GM08714 (cell line): ENCODE measurements around the gene LMX1B.

ENCODE experiments used
- H3K4me3 ChIP-seq: fragments of 200-500 bp; sonication (Bioruptor generic); 2 replicates; pipeline ENCODE4 v1.5.1; 2014; ENCODE audit warnings: mild to moderate bottlenecking, low read length, inconsistent platforms
- ZNF274 ChIP-seq: IDR thresholded peaks from 2 replicates; pipeline ENCODE4 v1.6.1; 2012; ENCODE audit warnings: mild to moderate bottlenecking, low read depth, low read length

Gene LMX1B

GRCh38 chr9:126611193-126611591, 2.5 kb upstream of the LMX1B start:
- TF ChIP-seq ZNF274 = no peak
- no peak overlapping the region for H3K4me3 ChIP-seq

- no peak overlapping the region for H3K4me3 ChIP-seq
- TF ChIP-seq ZNF274 = no peak
Observed at GRCh38 chr9:126611592-126612325, 2.0 kb upstream of the LMX1B start.

- no peak overlapping the region for H3K4me3 ChIP-seq
- TF ChIP-seq ZNF274 = no peak
Observed at GRCh38 chr9:126612326-126612812, 1.4 kb upstream of the LMX1B start.

- H3K4me3 ChIP-seq = no peak overlapping the region; the same call in 1 of the 2 replicates
- no peak for TF ChIP-seq ZNF274
Observed at GRCh38 chr9:126612813-126613641, 701 bp upstream of the LMX1B start.

- TF ChIP-seq ZNF274 = no peak
- no peak overlapping the region for H3K4me3 ChIP-seq
Observed at GRCh38 chr9:126614088-126614454, 343 bp downstream of the LMX1B start.

- H3K4me3 ChIP-seq = no peak overlapping the region
- TF ChIP-seq ZNF274 = no peak
Observed at GRCh38 chr9:126614455-126615244, 922 bp downstream of the LMX1B start.

- H3K4me3 ChIP-seq = no peak overlapping the region
- TF ChIP-seq ZNF274 = no peak
Observed at GRCh38 chr9:126615245-126615790, 1.6 kb downstream of the LMX1B start.

- no peak for TF ChIP-seq ZNF274
- H3K4me3 ChIP-seq = no peak overlapping the region
Observed at GRCh38 chr9:126615791-126616447, 2.2 kb downstream of the LMX1B start.

GRCh38 chr9:126616521-126616976, 2.8 kb downstream of the LMX1B start:
- no peak for TF ChIP-seq ZNF274

GRCh38 chr9:126617003-126617822, 3.5 kb downstream of the LMX1B start:
- TF ChIP-seq ZNF274 = no peak
- H3K4me3 ChIP-seq = no peak overlapping the region

More at GRCh38 chr9:126616521-126616976, 2.8 kb downstream of the LMX1B start:
- H3K4me3 ChIP-seq = no peak overlapping the region

GRCh38 chr9:126617823-126618165, 4.1 kb downstream of the LMX1B start:
- TF ChIP-seq ZNF274 = no peak
- no peak overlapping the region for H3K4me3 ChIP-seq

- no peak for TF ChIP-seq ZNF274
- no peak overlapping the region for H3K4me3 ChIP-seq
Observed at GRCh38 chr9:126618190-126618584, 4.5 kb downstream of the LMX1B start.

- H3K4me3 ChIP-seq = no peak overlapping the region
- TF ChIP-seq ZNF274 = no peak
Observed at GRCh38 chr9:126618585-126619360, 5.0 kb downstream of the LMX1B start.
